Measurements from ENCODE around the gene BMP8A.
"Not testable (repeated sequence)": the region's sequence is repeated elsewhere in the genome, so short reads cannot be mapped to it uniquely, and the experiment has no call there.

Gene BMP8A

DNA sequence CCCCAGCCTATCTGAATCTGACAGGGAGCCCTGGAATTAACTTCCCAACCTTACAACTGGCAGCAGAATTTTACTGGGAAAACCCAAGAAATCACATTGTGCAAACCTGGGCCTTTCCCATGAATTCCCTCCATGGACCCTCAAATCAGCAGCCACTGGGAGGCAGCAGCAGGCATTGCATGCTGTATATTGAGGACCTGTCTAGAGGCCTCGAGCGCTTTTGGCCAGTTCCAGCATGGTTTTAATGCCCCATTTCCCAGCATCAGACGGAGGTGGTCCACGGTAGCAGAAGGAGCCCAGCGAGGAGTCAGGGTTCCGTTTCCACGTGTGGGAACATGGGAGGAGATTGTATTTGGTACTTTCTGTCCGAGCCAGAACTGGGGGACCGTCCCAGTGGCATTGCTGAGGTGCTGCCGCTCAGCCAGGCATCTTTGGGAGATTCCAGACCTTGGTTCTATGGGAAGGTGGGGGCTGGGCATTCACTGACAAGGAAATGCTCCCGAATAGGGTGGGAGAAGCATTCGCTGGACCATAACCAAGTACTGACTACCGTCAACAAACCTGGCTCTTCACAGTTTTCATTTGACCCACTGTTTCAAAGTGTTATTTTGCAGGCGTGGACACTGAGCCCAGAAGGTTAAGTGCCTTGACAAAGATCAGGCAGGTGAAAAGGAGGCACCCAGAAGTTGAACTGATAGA lies 15.9 kb downstream of the BMP8A start:
- no peak for DNase-seq (ENCODE audit: low spot score)

GRCh38 chr1:39508266-39508665 lies 16.8 kb downstream of the BMP8A start:
- no peak for DNase-seq (ENCODE audit: low spot score)

DNA sequence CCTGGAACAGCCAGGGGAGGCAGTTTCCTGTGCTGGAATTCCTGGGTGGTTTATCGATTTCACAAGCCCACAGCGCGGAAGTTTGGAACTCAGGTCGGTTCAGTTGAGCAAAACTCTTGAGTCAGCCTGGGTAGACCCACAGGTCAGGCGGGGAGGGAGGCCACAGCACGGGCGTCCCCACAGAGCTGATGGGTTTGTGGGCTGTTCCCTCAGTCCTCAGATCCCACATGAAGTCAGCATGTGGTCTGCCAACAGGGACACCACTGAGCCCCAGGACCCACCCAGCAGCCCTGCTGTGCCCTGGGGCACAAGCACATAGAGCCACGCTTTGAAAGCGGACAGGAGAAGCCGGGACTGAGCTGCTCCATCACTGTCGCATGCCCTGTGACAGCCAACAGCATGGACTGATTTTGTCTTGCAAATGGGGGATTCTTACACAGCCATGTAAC lies 17.4 kb downstream of the BMP8A start:
- peak; percentile 38 for DNase-seq (ENCODE audit: low spot score)

DNA sequence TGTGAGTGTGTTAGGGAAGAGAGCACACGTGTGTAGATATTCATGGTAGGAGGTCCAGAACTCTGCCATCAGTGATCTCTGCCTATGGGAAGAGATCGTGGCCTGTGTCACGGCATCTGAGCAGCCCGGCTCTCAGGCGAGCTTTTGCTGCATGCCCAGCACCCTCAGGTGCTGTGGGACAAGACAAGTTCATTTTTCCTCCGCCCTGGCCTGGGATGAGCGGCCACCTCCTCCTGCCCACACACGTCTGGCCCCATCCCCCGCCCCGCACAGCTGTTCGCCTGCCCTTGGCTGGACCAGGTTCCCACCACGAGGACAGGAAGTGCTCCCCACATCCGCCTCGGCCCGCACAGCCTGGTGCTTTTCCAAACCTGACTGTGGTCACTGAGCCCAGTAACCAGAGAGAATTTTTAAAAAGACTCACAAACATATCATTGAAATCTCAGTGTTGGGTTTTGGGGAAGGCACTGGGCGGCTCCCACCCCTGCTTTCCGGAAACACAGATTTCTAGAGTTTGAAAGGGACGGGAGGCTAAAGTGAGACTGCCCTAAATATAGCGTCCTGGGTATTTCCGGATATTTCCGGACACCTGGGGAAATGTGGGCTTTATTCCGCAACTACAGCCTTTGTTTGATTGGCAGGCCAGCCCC lies 18.0 kb downstream of the BMP8A start:
- no peak for DNase-seq (ENCODE audit: low spot score)

- not testable (repeated sequence) for DNase-seq (ENCODE audit: low spot score)
Observed at GRCh38 chr1:39510570-39511186, 19.2 kb downstream of the BMP8A start.

GRCh38 chr1:39511477-39511876 lies 20.0 kb downstream of the BMP8A start:
- DNase-seq (ENCODE audit: low spot score), result not testable (repeated sequence)

- DNase-seq (ENCODE audit: low spot score), result not testable (repeated sequence)
Observed at GRCh38 chr1:39512234-39512847, 20.9 kb downstream of the BMP8A start.

- DNase-seq (ENCODE audit: low spot score), result not testable (repeated sequence)
Observed at GRCh38 chr1:39514710-39515124, 23.3 kb downstream of the BMP8A start.

- DNase-seq (ENCODE audit: low spot score), result not testable (repeated sequence)
Observed at GRCh38 chr1:39515131-39516086, 24.0 kb downstream of the BMP8A start.

- DNase-seq (ENCODE audit: low spot score), result not testable (repeated sequence)
Observed at GRCh38 chr1:39516841-39517240, 25.4 kb downstream of the BMP8A start.

DNA sequence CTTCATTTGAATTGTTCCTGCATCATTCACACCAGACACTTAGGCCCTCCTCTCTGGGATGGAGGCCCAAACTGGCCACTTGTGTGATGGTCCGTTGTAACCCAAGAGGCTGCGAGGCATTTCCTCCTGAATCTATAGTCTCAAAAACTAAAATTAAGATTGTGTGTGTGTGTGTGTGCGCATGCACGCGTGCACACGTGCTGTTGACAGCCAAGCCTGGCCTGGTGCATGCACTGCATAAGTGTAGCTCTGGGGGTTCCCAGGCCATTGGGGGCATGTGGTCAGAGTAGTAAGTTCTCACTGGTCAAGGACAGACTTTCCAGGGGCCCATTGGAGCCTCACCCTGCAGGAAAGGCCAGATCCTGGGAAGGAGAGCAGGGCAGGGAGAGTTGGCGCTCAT lies 26.5 kb downstream of the BMP8A start:
- DNase-seq (ENCODE audit: low spot score), result not testable (repeated sequence)

DNA sequence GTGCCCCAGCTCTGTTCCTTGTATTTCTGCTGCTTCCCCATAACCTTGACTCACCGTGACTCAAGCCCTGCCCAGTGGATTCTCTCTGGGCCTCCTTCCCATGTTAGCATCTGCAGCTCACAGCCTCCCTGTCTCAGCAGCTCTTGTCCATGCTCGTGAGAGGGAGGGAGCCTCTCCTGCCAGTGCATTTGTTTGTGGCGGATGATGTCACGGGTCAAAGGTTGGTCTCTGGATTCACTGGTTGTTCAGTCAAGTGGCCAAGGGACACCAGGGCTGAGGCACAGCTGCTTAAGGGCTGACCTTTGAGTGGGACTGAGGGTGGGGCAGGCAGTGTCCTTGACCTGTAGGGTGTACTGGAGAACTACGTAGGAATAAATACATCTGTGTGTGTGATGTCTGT lies 27.9 kb downstream of the BMP8A start:
- DNase-seq (ENCODE audit: low spot score), result not testable (repeated sequence)

DNA sequence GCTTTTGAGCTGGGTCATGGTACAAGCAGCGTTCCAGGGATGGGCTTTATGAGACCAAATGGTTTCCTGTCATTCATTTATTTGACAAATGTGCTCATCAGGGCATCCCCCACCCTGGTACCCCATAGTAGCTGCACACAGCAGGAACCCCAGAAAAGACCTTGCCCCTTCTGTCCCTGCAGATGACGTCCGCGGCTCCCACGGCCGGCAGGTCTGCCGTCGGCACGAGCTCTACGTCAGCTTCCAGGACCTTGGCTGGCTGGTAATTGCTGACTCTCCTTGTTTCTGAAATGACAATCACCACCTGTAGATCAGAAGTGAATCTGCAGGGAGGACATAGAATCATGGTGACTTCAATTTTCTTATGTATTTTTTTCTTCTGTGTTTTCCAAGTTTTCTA lies 30.8 kb downstream of the BMP8A start:
- DNase-seq (ENCODE audit: low spot score), result not testable (repeated sequence)

GRCh38 chr1:39522661-39523567 lies 31.5 kb downstream of the BMP8A start:
- no peak for DNase-seq (ENCODE audit: low spot score)

DNA sequence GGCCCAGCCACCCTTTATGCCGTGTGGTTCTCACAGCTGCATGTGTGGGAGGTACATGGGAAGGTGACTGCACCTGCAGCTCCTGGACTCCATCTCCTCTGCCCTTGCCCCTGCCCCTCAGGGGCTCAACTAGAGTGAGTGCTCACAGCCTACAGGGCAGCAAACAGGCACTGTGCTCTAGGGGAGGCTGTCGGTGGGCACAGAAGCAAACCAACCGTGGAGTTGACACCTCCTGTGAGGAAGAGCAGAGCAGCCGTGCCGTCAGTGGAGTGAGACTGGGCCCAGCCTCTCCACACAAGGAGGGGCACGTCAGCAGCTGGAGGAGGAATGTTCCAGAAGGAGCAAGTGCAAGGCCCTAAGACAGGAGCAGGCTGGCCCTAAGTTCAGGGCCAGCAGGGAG lies 32.7 kb downstream of the BMP8A start:
- DNase-seq (ENCODE audit: low spot score), result no peak

- no peak for DNase-seq (ENCODE audit: low spot score)
Observed at GRCh38 chr1:39524591-39525365, 33.3 kb downstream of the BMP8A start.

GRCh38 chr1:39525366-39526165 lies 34.1 kb downstream of the BMP8A start:
- no peak for DNase-seq (ENCODE audit: low spot score)

- DNase-seq (ENCODE audit: low spot score), result no peak
Observed at GRCh38 chr1:39526466-39527189, 35.2 kb downstream of the BMP8A start.
